HG02981 (cell line): ENCODE data around the gene MAST3.

Experiments
- ATAC-seq: cut with Tn5 transposase; IDR thresholded peaks from one replicate; pipeline ENCODE4 v1.9.1; 2021; ENCODE audit warnings: mild to moderate bottlenecking, moderate library complexity; ENCODE audit not compliant: unreplicated experiment

MAST3 gene

GRCh38 chr19:18174983-18175382 lies 77.4 kb downstream of the MAST3 start:
- no peak for ATAC-seq

DNA sequence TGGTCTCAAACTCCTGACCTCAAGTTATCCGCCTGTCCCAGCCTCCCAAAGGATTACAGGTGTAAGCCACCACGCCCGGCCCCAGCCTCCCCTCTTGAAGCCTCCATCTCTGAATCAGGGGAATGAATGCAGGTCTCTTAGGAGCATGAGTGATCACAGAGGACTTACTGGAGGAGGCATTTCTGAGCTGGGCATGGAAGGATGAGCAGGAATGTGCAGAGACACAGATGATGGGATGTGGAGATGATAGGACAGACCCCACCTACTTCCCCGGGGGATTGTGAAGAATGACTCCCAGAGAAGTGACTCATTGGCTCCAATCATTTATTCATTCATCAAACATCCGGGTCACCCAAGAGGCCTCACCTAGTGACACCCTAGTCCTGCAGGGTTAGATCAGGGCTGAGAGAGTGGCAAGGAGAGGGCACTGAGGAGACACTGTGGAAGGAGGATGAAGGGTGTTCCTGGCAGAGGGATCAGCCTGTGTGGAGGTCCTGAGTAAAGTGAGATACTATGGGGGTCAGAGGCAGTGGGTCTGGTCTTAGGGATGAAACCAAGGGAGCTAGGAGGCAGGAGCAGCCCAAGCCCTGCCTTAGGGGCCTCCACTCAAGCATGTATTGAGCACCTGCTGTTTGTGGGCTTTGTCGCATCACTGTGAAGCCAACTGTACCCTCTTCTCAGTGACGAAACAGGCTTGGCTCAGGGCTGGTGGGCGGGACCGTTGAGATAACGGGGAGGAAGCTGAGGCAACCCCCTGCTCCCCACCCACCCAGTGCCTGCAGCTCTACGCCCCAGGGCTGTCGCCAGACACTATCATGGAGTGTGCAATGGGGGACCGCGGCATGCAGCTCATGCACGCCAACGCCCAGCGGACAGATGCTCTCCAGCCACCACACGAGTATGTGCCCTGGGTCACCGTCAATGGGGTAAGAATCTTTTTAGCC lies 79.1 kb downstream of the MAST3 start:
- no peak for ATAC-seq

- no peak for ATAC-seq
Observed at GRCh38 chr19:18179957-18180356, 82.4 kb downstream of the MAST3 start.

DNA sequence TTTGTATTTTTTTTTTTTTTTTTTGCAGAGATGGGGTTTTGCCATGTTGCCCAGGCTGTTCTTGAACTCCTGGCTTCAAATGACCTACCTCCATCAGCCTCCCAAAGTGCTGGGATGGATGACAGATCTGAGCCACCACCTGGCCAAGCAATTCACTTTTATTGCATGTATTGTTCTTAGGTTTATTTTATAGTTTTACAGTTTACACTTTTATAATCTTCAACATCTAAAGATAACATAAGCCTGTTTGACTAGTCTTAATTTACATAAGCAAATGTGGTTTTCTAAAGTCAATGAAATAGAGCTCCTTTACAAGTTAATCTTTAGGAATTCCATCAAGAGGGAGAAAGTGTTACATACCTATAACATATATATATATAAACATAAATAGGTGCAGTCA lies 86.0 kb downstream of the MAST3 start:
- ATAC-seq, result no peak

GRCh38 chr19:18185538-18185937 lies 88.0 kb downstream of the MAST3 start:
- ATAC-seq, result no peak

- ATAC-seq, result no peak
Observed at GRCh38 chr19:18190278-18190677, 92.7 kb downstream of the MAST3 start.

DNA sequence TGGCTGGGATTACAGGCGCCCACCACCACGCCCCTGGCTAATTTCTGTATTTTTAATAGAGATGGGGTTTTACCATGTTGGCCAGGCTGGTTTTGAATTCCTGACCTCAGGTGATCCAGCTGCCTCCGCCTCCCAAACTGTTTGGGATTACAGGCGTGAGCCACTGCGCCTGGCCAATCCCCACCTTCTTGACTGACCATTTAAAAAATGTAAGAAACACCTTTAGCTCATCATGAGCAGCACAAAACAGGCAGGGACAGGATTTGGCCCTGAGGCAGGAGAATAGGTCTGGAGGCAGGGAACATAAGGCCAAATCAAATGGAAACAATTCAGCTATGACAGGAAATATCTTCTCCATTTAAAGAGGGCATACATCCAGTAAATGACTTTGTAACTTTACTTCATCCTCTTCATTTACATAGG lies 94.1 kb downstream of the MAST3 start:
- no peak for ATAC-seq

DNA sequence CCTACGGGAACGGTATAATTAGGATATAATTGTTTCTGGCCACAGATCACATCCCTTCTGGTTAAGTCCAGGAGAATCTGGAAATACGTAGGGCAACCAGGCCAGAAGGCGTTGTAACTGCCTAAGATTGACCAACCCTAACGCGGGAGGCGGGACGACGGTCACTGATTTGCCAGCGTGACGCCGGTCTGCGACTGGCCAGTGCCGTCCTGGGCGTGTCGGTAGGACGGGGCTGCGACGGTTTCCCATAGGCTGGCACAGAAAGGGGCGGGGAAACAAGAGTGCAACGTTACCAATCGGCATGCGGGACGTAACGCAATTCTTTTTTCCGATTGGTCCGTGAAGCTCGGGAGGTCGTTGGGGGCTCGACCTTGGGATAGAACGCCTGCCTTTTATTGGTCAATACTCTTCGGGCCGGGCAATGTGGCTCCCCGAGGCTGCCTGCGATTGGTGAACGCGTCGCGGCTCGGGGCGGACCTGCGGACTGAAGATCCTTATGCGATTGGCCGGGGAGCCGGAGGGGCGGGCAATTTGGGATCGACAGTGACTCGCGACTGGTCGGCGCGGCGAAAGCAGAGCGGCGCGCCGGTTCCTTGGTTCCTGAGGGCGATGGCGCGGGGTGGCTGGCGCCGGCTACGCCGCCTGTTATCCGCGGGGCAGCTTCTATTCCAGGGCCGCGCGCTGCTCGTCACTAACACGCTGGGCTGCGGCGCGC lies 95.3 kb downstream of the MAST3 start, which contains the start of gene MPV17L2:
Gene MPV17L2, plus strand, starts transcription at position 546 of the 715 bp plus-strand sequence. Its CDS starts 64 bp downstream, at position 610.
- peak; percentile 82 for ATAC-seq

GRCh38 chr19:18193388-18194180 lies 96.0 kb downstream of the MAST3 start:
- no peak for ATAC-seq

- ATAC-seq, result no peak
Observed at GRCh38 chr19:18194181-18194530, 96.6 kb downstream of the MAST3 start.

GRCh38 chr19:18194554-18195238 lies 97.1 kb downstream of the MAST3 start:
- no peak for ATAC-seq

GRCh38 chr19:18196511-18196845 lies 98.9 kb downstream of the MAST3 start:
- ATAC-seq, result no peak

DNA sequence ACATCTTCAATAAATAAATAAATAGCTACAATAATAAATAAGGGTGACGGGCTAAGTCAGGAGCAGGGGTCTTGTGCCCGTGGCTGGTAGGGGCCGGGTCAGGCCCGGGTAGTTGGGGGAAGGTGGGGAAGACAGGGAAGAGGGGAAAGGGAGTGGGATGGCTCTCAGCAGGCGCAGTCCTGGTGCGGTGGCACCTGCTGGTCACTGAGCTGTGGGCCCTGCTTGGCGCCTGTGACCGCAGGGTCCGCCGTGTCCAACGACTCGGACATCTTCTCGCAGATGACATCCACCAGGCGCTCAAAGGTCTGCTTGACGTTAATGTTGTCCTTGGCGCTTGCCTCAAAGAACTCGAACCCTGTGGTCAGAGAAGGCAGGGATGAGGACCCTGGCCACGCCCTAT lies 99.7 kb downstream of the MAST3 start:
- no peak for ATAC-seq

DNA sequence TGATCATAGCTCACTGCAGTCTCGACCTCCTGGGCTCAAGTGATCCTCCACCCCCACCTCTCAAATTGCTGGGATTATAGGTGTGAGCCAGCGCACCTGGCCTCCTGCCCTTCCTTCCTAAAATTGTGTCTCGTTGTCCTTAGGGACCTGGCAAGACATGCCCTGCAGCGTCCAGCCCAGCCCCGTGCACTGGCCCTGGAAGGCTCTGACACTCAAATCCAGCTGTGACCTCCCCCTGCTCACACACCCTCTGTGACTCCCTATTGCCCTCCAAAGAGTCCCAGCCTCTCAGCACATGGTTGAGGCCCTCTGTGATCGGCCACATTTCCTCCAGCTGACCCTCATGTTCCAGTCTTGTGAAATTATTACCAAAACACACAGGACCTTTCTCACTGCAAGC lies 100.4 kb downstream of the MAST3 start:
- no peak for ATAC-seq

GRCh38 chr19:18198374-18198773 lies 100.8 kb downstream of the MAST3 start:
- no peak for ATAC-seq
